ENCODE measurements around the gene MLLT3.

MLLT3 gene

DNA sequence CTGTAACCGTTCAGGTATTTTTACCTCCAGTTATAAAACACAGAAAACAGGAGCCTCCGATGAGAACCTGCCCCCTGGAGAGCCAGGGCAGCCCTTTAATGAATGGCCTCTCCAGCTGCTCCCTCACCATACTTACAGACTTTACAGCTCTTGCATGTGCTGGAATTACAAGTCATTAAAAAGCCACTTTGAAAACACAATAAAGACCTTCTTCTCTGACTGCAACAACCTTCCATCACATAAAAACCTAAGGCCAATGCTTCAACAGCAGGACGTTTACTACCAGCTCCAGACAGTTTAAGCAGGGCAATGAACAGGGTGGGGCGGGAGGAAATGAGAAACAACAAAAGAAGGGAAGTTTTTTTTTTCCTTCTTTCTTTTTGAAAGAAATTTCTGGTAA is 213.8 kb downstream of the MLLT3 start:
- DNase-seq = no peak

DNA sequence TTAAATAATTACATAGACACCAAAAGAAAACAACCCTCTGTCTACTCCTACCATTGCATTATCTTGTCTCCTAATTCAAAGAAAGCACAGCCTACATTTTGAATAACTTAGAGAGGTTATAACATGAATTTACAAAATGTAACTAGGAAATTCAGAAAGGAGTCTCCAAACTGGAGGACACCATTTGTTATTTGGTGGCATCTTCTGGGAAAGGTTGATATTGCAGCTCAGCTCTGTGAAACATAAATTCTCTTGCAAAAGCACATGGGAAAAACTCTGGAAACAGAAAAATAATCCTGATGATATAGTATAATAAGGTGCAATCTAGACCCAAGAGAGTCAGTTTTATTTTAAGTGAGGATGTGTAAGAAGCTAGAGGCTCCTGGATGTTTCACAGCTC is 215.3 kb downstream of the MLLT3 start:
- DNase-seq = no peak

GRCh38 chr9:20406344-20406743 is 216.0 kb downstream of the MLLT3 start:
- no peak for DNase-seq

DNA sequence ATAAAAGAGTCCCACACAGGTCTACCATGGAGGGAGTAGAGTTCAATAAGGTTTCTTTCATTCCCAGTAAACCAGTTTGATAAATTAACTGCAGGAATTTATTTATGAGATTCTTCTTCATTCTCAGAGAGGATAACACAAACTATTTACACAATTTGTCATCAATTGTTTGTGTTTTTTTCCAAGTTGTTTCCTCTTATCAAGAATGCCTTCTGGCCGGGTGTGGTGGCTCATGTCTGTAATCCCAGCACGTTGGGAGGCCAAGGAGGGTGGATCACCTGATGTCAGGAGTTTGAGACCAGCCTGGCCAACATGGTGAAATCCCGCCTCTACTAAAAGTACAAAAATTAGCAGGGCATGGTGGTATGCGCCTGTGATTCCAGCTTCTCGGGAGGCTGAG is 216.7 kb downstream of the MLLT3 start:
- DNase-seq = no peak

DNA sequence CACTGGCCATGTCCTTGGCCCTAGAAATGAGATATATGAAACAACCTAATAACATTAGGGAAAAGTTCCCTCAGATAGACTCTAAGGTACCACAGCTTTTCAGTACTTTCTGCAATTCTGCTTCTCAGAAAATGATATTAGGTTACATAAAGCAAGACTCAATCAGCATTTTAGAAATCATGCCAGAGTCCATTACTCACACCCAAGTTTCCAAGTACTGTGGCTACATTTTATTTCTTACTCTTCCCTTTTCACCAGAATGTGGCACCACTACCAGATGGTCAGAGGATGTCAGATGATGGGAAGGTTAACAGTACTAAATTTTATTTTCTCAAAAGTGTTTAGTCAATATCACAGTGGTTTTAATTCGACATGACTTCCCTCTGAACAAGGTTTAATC is 217.2 kb downstream of the MLLT3 start:
- no peak for DNase-seq

DNA sequence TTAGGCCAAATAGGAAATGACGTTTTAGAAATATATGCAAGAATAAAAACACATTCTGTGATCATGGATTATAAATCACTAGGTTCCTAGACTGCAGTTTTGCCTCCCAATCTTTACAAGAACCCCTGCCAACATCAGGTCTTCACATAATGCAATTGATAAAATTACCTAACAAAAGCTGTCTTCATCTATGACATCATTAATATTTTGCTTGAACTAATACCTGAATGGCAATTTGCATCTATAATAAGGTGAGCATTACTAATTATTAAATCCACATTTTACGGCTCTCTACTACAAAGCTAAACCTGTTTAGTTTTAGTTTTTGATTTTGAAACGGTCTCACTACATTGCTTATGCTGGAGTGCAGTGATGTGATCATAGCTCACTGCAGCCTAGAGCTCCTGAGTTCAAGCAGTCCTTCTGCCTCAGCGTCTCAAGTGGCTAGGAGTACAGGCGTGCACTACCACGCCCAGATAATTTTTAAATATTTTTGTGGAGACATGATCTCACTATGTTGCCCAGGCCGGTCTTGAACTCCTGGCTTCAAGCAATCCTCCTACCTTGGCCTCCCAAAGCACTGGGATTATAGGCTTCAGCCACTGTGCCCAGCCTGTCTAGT is 218.0 kb downstream of the MLLT3 start:
- DNase-seq = no peak

DNA sequence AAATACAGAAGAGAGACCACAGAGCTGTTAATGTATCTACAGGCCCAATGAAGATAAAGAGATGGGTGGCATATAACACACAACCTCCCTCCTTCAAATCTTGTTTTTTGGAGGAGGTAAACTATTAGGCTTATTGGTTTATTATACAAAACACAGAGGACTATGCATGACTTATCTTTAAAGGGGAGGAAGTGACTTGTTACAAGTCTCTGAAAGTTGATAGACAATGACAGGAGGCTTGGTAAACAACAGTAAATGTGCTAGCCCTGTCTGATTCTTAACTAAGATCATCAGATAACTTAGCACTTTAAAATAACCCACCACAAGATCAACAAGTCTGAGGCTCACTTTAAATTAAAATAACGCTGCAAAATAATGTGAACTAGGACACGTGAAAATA is 219.0 kb downstream of the MLLT3 start:
- no peak for DNase-seq

DNA sequence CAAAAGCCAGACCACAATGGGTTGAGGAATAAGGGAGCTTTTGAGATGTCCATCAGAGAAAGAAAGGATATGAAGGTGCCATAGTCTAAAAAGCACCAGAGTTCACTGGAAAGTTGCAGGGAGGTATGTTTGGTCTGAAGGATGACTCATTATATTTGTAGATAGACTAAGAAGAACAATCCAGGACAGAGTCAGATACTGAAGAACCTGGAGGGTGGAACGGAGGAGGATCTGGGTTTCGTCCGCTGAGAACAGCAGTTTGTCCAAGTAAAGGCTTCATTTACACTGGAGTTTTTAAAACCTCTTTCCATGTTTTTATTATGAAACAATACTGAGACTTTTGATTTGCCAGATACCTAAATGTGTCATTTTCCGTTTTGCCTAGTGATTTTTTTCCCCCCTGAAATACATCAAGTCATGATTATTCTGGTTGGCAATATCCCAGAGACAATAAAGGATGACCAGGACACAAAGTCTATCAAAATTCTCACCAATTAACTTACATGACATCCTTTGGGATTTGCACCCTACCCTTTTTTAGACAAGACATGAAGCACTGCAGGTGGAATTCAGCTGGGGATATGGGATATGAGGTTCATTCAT is 219.9 kb downstream of the MLLT3 start:
- no peak for DNase-seq

- no peak for DNase-seq
Observed at GRCh38 chr9:20398536-20399338, 223.6 kb downstream of the MLLT3 start.

DNA sequence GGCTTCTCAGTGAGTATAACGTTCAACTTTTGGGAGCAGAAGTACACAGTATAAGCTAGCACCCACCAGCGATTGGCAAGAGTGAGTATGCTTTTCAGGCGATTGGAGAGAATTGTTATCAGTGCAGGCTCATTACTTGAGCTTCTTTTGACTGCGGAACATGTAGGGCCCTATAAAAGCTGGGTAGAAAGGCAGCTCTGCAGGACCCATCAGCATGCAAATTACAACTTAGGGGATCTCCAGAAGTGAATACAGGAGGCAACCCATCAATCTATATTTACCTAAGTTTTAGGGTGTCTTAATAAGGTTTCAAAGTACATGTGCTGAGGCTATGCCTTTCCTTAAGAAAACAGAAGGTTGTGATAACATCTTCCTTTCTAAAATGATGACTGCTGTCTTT is 225.0 kb downstream of the MLLT3 start:
- no peak for DNase-seq

DNA sequence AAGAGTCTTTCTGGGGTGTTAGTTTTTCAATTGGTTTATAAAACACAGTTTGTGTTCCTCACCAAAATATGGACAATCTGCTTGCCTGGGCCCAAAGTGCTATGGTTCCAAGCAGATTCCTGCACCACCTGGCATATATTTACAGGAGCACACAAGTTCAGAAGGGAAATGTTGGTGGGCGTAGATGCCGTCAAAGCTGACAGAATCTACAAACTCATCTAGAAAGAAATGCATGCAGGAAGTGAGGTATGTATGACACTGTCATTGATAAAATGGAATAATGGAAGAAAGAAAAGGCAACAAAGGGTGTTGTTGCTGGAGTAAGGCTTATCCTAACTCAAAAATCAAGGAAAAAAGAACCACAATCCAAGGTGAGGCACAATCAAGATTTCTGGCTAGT is 225.8 kb downstream of the MLLT3 start:
- no peak for DNase-seq

DNA sequence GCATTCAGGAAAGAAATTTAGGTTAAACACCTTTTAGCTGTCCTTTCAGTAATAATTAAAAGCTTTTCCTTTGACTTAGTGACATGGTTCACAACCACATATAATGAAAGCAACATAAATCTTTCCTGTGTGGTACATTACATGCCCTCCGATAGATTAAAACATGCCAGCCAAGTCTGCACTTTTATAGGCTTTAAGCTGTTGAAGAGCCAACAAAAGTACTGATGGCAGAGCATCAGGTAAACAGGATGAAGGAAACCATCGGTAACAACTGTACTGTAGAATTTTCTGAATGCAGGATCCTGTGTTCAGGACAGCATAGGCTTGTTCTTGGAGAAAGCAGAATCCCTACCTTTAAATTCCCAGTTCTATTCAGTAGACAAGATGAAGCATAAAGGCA is 226.6 kb downstream of the MLLT3 start:
- DNase-seq = no peak

DNA sequence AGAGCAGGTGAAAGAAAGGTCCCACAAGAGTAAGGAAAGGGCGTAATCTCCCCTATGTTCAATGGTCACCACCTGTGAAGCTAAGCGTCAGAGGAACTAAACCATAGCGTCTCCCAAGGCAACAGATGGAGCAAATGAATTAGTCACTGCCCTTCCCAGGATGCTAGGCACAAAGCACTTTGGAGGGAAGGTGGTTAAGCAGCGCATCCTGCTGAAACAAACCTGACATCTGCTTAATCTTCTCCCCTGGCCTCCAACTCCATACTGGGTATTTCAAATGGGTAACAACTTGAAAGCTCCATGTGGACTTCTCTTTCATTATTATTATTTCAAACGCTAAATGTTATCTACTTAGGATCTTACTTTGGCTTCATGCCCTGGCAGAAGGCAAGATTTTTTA is 227.3 kb downstream of the MLLT3 start:
- DNase-seq = no peak

DNA sequence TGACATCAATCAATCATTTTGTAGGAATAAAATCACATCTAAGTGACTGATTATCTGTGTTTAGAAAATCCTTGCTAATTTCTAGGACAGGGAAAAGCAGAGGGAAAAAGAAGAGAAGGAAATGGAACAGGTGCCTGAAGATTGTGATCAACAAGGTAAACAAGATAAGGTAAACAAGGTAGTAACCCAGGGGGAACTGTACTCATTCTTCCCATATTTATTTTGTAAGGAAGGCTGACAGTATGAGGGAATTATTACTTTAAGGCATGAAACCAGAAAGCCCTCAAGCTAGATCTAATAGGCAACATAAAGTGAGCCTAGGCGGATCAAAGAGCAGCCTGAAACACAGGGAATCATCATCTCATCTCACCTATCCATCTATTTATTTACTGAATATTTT is 231.1 kb downstream of the MLLT3 start:
- no peak for DNase-seq

DNA sequence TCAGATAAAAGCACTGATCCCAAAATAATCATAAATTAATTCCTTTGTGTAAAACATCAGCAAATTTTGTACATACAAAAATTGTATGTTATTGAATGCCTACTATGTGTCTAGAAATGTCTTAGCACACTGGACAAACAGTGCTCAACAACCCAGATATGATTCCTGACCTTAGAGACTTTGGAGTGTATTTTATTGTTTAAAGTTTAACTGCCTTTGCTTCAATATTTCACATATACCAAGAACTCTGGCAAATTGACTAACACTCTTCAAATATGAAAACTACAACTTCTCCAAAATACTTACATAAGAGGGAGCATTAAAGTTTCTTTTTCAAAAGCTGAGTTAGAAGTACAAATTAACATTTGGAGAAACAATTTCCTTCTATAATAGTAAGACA is 231.9 kb downstream of the MLLT3 start:
- no peak for DNase-seq

GRCh38 chr9:20387062-20387461 is 235.2 kb downstream of the MLLT3 start:
- no peak for DNase-seq

GRCh38 chr9:20384642-20385041 is 237.7 kb downstream of the MLLT3 start:
- DNase-seq = peak; percentile 46

GRCh38 chr9:20382460-20383071 is 239.7 kb downstream of the MLLT3 start:
- DNase-seq = peak; percentile 49

DNA sequence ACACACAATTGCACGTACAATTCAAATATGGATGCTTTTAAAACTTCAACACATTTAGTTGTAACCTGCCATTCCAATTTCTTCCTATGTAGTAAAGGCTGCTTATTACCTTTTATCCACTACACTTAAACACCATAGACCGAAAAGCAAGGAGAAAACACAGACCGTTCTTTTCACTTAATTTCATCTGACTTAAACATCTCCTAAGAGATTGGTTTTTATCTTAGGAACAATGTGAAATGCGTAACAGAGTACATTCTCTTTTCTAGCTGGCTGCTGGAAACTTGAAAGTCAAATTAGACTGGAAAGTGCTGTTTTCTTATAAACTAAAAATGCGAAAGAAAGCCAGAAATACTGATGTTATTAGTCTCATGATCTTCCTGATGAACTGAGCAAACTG is 241.8 kb downstream of the MLLT3 start:
- DNase-seq = no peak

DNA sequence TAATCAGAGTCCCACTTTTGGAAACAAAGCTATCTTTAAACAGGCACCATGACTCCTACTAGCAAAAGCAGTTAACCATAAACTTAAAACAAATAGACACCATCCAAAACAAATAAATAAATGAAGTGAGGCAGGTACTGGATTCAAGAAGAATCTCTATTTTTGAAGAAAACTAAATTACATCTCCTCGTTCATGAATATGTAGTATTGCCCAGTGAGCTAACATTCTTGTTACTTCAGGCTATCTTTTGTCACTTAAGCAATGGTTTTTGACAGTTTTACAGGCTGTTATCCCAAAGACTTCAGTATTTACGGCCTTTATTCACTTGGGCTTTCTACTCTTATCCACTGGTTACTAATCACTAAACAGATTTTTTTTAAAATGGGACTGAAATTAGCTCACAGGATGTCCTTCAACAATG is 242.5 kb downstream of the MLLT3 start:
- no peak for DNase-seq

GRCh38 chr9:20378851-20379250 is 243.4 kb downstream of the MLLT3 start:
- no peak for DNase-seq

DNA sequence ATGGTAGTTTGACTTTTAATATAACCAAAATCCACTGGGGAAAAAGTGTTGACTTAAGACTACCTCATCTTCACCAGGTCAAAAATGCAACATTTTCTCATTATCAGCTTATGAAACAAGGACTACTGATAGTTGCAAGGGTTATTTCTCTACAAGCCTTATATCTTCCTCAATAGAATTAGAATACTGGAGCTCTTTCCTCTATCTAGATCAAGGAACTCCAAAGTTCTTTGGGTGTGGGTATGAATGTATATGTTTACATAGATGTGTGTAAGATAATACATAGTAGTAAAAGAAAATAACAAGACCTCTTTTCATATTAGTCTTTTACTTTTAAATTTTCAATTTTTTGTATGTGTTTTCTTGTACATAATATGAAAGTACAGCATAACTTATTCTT is 244.5 kb downstream of the MLLT3 start:
- no peak for DNase-seq

DNA sequence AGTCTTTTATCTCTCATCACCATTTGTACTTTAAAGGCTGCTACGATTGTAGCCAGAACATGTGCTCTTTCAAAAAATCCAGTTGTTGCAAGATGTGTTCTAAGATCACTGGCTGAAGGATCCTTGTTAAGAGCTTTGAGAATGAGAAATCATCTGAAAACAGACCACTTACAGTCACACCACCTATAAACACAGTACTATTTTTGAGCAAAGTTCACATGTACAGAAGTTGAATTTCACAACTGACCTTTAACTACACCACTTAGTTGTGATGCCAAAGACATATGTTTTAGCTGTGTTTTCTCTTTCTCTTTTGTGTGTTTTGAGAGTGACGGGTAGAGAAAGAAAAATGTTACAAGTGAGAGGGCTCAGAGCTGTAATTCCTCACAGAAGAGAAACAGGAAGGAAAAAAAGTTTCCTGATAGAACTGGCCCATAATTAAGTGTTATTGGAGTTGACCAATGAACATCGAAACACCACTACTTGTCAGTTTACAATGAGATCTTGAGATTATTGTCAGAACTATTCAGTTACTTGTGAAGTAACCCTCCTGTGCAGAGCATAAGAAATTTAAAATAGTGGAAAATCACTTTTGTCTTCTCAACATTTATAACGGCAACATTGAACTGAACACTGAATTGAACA is 245.4 kb downstream of the MLLT3 start:
- DNase-seq = no peak

Data from fibroblast of skin of back (primary cell).